Hair follicular keratinocyte (primary cell): ENCODE results near the gene HSD17B8. TPM values are rescaled to one million over a fixed set of nuclear protein-coding genes. Genes with fewer than 3 reads are reported as not detected.

ENCODE experiments used
- total RNA-seq: library from RNA; depleted of rRNA; stranded (reverse); fragments of >200 nt; gene quantifications from 2 replicates; pipeline ENCODE4 v1.2.3, GENCODE V29; 2015

The HSD17B8 gene
- total RNA-seq: 27.4 and 46.2 TPM in 2 replicates

GRCh38 chr6:33204415-33205190 is at the start of gene HSD17B8:
HSD17B8 (plus strand) TSS chr6:33204655; CDS start chr6:33204669, 14 bp downstream.

DNA sequence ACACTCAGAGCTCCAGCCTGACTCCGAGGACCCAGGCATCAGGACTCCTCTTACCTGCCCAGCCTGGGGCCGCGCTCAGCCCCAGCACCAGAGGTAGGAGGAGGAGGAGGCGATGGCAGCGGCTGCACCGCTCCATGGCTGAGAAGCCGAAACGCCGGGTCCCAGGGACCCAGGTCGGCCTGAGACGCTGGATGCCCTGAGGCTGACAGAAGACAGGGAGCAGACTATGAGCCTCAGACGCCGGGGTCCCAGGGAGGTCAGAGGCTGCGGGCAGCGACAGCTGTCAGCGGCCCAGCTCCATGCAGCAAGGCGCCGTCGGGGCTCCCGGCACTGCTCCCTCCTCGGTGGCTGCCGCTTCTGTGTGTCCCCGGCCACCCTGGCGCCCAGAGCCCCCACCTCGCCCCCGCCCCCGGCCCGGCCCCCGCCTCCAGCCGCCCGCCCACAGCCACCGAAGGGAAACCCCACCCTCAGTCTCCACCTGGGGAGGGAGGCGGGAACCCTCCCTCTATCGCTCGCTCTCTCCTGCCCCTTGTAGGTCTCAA is 12.3 kb upstream of the HSD17B8 start, which contains the start of gene COL11A2:
Gene COL11A2, minus strand, starts transcription at position 363 of the 542 bp plus-strand sequence. Its CDS starts 227 bp downstream, at position 136.

DNA sequence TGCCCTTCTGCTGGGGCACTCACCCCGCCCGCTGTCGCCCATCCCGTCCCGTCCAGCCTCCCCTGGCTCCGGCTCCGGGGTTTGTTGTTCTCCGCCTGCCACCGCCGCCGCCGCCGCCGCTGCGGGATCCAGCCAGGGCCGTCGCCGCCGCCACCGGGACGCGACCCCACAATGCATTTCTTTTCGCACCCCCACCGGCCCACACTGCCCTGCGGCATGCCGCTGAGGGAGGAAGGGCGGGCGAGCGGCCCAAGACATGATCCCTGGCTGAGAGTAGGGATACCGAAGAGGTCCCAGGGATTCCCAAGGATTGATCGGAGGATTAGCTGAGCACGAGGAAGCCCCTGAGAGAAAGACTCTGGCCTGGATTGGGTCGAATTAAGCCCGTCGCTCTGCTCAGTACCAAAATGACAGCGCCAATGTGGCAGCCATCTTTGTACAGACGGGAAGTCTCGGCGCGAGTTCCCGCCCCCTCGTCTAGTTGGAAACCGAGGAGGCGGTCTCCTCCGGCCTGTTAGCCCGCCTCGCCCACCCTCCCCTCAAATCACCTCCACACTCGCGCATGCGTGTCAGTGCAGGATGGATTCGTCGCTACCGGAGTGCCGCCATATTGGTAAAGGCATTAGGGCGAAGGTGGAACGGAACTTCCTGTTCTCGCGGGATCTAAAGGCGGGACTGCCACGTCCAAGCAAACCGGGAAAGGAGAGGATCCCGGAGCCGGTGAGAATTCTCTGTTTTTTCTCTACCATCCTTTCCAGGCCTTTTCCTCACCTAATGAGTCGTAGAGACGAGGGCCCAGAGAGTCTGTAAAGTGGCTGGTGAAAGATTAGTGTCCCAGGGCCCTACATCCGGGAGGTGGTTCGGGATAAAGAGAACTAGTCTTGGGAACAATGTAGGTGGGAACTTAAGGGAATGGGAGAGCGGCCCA is 4.0 kb upstream of the HSD17B8 start, which contains the start of the genes RXRB and SLC39A7:
Gene RXRB, minus strand, starts transcription at position 447 of the 928 bp plus-strand sequence. Its CDS starts 189 bp downstream, at position 258.
Gene SLC39A7, plus strand, starts transcription at position 649 of the 928 bp plus-strand sequence. CDS start 379 bp downstream, outside the sequence.

DNA sequence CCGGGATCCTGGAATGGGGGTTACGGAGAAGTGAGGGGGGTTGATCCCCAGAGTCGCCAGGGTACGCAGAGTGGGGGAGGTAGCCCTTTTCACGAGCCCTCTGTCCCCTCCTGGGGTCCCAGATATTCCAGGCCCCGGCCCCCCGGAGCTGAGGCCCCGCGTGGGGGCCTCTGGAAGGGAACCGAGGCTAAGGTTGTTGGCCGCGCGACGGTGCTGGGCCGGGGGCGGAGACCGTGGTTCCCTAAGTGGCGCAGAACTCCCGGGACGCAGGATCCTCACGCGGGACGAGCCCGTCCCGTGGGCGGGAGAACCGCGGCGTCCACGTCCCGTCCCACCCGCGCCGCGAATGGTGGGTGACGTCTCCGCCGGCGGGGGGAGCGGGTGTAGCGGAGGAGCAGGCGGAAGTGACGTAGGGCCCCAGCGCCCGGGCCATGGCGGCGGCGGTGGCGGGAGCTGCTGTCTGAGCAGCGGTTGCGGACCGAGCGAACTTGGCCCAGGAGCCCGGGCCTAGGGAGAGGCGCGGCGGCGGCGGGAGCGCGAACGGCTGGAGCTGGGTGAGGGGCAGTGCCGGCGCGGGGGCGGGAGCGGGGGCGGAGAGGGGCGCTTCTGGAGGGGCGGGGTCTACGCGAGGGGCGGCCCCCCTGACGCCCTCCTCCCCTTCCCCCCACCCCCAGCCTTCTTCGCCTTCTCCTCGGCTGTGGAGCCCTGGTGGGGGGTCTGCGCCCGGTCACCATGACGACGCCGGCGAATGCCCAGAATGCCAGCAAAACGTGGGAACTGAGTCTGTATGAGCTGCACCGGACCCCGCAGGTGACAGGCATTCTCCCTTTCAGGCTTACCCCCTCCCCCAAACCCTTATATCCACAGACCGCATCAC is 3.9 kb downstream of the HSD17B8 start, which contains the start of gene RING1:
Gene RING1, plus strand, starts transcription at position 410 of the 877 bp plus-strand sequence. Its CDS starts 323 bp downstream, at position 733.

Other genes starting within 250 kb of the HSD17B8 start
- 108 and 128 TPM in 2 replicates for gene BRD2, start 236.1 kb upstream of the HSD17B8 start, total RNA-seq
- under 0.01 and 0.11 TPM in 2 replicates for gene HLA-DOA, start 195.1 kb upstream of the HSD17B8 start, total RNA-seq
- gene HLA-DPA1, start 131.0 kb upstream of the HSD17B8 start, total RNA-seq: 0.23 and 0.34 TPM in 2 replicates
- 0.70 and 2.8 TPM in 2 replicates for gene HLA-DPB1, start 128.7 kb upstream of the HSD17B8 start, total RNA-seq
- gene COL11A2, start 12.2 kb upstream of the HSD17B8 start, total RNA-seq: 0.08 TPM in 1 of 2 replicates, not detected in the other
- gene RXRB, start 4.0 kb upstream of the HSD17B8 start, total RNA-seq: 13.4 and 15.6 TPM in 2 replicates
- gene SLC39A7, start 3.8 kb upstream of the HSD17B8 start, total RNA-seq: 77.1 and 112 TPM in 2 replicates
- 13.2 and 16.2 TPM in 2 replicates for gene RING1, start 3.8 kb downstream of the HSD17B8 start, total RNA-seq
- 26.3 and 40.4 TPM in 2 replicates for gene VPS52, start 67.2 kb downstream of the HSD17B8 start, total RNA-seq
- gene RPS18, start 67.4 kb downstream of the HSD17B8 start, total RNA-seq: 4,695 and 5,841 TPM in 2 replicates
- 2.2 and 4.5 TPM in 2 replicates for gene B3GALT4, start 72.5 kb downstream of the HSD17B8 start, total RNA-seq
- gene WDR46, start 84.6 kb downstream of the HSD17B8 start, total RNA-seq: 38.0 and 78.1 TPM in 2 replicates
- 51.1 and 83.6 TPM in 2 replicates for gene PFDN6, start 84.9 kb downstream of the HSD17B8 start, total RNA-seq
- gene RGL2, start 94.3 kb downstream of the HSD17B8 start, total RNA-seq: 28.7 and 49.2 TPM in 2 replicates
- 69.7 and 136 TPM in 2 replicates for gene TAPBP, start 109.4 kb downstream of the HSD17B8 start, total RNA-seq
- 10.5 and 21.6 TPM in 2 replicates for gene ZBTB22, start 113.1 kb downstream of the HSD17B8 start, total RNA-seq
- 53.9 and 55.3 TPM in 2 replicates for gene DAXX, start 118.3 kb downstream of the HSD17B8 start, total RNA-seq
- 14.0 and 50.8 TPM in 2 replicates for gene KIFC1, start 187.2 kb downstream of the HSD17B8 start, total RNA-seq
- 20.3 and 27.3 TPM in 2 replicates for gene PHF1, start 206.4 kb downstream of the HSD17B8 start, total RNA-seq
- gene CUTA, start 213.5 kb downstream of the HSD17B8 start, total RNA-seq: 201 and 221 TPM in 2 replicates
- gene SYNGAP1, start 215.4 kb downstream of the HSD17B8 start, total RNA-seq: 0.72 and 2.8 TPM in 2 replicates
- 4.4 and 6.5 TPM in 2 replicates for gene ZBTB9, start 249.9 kb downstream of the HSD17B8 start, total RNA-seq